HAP-1 (cell line): ENCODE measurements around the gene ELOB.

Experiments
- DNase-seq, 2 experiments: peaks; one replicate each; pipeline ENCODE4 v3.0.0-alpha.2; 2016 to 2020; ENCODE audit warnings: low spot score in 2 of 2
- H3K27me3 ChIP-seq: fragments of 250-450 bp; sonication (Bioruptor Pico); 2 replicates; pipeline ENCODE4 v1.5.1; 2020; ENCODE audit warnings: low read depth, mild to moderate bottlenecking, moderate library complexity
- H3K36me3 ChIP-seq: fragments of 250-450 bp; sonication (Bioruptor Pico); replicated peaks from 2 replicates; pipeline ENCODE4 v1.5.1; 2020; ENCODE audit warnings: mild to moderate bottlenecking
- H3K4me1 ChIP-seq: fragments of 250-450 bp; sonication (Bioruptor Pico); 2 replicates; pipeline ENCODE4 v1.5.1; 2020; ENCODE audit warnings: mild to moderate bottlenecking
- H3K4me3 ChIP-seq: fragments of 250-450 bp; sonication (Bioruptor Pico); 2 replicates; pipeline ENCODE4 v1.5.1; 2020; ENCODE audit warnings: mild to moderate bottlenecking, moderate library complexity
- H3K9me3 ChIP-seq: fragments of 250-450 bp; sonication (Bioruptor Pico); 2 replicates; pipeline ENCODE4 v1.5.1; 2020; ENCODE audit warnings: mild to moderate bottlenecking, moderate library complexity
- in situ Hi-C: fragments of 300-500 bp; cut with MboI; formaldehyde crosslinking; loops from 3 replicates; pipeline ENCODE4 v1.14.3; 2020; ENCODE audit warnings: low sequenced_read_pairs, inconsistent platforms, mixed read lengths

Gene ELOB

GRCh38 chr16:2799859-2800226, 22.8 kb upstream of the ELOB start:
- in situ Hi-C loops, result no loop called here
- peaks cover under 1% of the 10 kb centered on the region for H3K4me1 ChIP-seq
- no peak for DNase-seq
- peaks cover 6% of the 10 kb centered on the region; the same call in 1 of the 2 replicates for H3K9me3 ChIP-seq
- H3K4me3 ChIP-seq, result no peak overlapping the region
- H3K27me3 ChIP-seq, result no peaks in the 10 kb centered on the region
- no peaks in the 10 kb centered on the region for H3K36me3 ChIP-seq

GRCh38 chr16:2799205-2799858, 22.3 kb upstream of the ELOB start:
- DNase-seq, result no peak
- no peaks in the 10 kb centered on the region for H3K36me3 ChIP-seq
- H3K9me3 ChIP-seq, result peaks cover 6% of the 10 kb centered on the region; the same call in 1 of the 2 replicates
- H3K4me1 ChIP-seq, result peaks cover 6% of the 10 kb centered on the region
- H3K27me3 ChIP-seq, result no peaks in the 10 kb centered on the region
- in situ Hi-C loops, result no loop called here
- H3K4me3 ChIP-seq, result no peak overlapping the region

- Histone ChIP-seq H3K4me1 (peaks cover 9% of the 10 kb centered on the region), H3K4me3 (no peak overlapping the region), H3K36me3 (no peaks in the 10 kb centered on the region), H3K9me3 (peaks cover 6% of the 10 kb centered on the region; the same call in 1 of the 2 replicates), H3K27me3 (no peaks in the 10 kb centered on the region)
- DNase-seq, result no peak
- in situ Hi-C loops, result no loop called here
Observed at GRCh38 chr16:2798723-2799204, 21.7 kb upstream of the ELOB start.

- in situ Hi-C loops, result no loop called here
- no peaks in the 10 kb centered on the region for H3K36me3 ChIP-seq
- H3K9me3 ChIP-seq, result no peaks in the 10 kb centered on the region
- H3K4me3 ChIP-seq, result no peak overlapping the region
- DNase-seq, result no peak
- H3K27me3 ChIP-seq, result no peaks in the 10 kb centered on the region
- H3K4me1 ChIP-seq, result peaks cover 9% of the 10 kb centered on the region
Observed at GRCh38 chr16:2795395-2796143, 18.5 kb upstream of the ELOB start.

- peaks cover 7% of the 10 kb centered on the region; the same call in 1 of the 2 replicates for H3K27me3 ChIP-seq
- no peaks in the 10 kb centered on the region for H3K9me3 ChIP-seq
- H3K4me1 ChIP-seq, result peaks cover 9% of the 10 kb centered on the region
- in situ Hi-C loops, result no loop called here
- no peaks in the 10 kb centered on the region for H3K36me3 ChIP-seq
- no peak for DNase-seq
- H3K4me3 ChIP-seq, result no peak overlapping the region
Observed at GRCh38 chr16:2792940-2793339, 15.9 kb upstream of the ELOB start.

- Histone ChIP-seq H3K4me1 (peaks cover 9% of the 10 kb centered on the region), H3K27me3 (peaks cover 11% of the 10 kb centered on the region; the same call in 1 of the 2 replicates), H3K9me3 (no peaks in the 10 kb centered on the region), H3K36me3 (no peaks in the 10 kb centered on the region), H3K4me3 (no peak overlapping the region)
- in situ Hi-C loops, result no loop called here
- no peak for DNase-seq
Observed at GRCh38 chr16:2791174-2791573, 14.1 kb upstream of the ELOB start.

DNA sequence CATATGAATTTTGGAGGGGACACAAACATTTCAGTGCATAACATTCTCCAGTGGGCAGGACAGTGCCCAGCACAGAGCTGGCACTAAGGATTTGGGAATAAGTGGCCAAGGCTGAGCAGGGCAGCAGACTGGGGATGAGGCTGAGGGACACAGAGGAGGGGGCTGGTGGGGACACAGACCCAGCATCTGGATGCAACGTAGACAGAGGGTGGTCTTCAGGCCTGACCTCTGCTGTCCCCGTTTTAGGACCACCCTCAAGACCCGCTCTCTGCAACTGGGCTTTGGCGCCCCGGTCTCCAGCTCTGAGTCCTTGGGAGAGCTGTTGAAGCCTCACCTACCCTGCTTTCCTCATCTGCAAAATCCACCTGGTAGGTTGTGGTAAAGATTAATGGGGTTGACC, 13.6 kb upstream of the ELOB start:
- DNase-seq, result no peak
- Histone ChIP-seq H3K27me3 (peaks cover 11% of the 10 kb centered on the region; the same call in 1 of the 2 replicates), H3K9me3 (no peaks in the 10 kb centered on the region), H3K36me3 (no peaks in the 10 kb centered on the region), H3K4me1 (peaks cover 9% of the 10 kb centered on the region), H3K4me3 (no peak overlapping the region)
- in situ Hi-C loops, result no loop called here

DNA sequence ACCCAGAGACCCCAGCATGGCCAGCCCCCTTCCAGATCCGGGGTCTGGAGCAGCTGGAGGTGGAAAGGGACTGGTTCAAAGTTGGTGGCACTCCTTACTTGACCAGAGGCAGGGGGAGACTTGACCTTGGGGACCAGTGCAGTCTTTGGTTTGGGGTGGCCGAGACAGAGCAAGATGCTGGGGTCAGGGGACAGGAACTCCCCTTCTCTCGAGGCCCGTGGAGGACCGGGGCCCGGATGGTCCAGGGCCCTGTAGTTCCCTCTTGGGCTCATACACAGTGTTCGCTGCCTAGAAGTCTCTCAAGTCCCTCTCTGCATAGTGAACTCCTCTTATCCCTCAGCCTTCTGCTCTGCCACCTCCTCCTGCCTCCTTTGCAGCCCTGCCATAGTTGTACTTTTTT, 10.9 kb upstream of the ELOB start:
- Histone ChIP-seq H3K27me3 (peaks cover 11% of the 10 kb centered on the region; the same call in 1 of the 2 replicates), H3K4me1 (no peaks in the 10 kb centered on the region), H3K9me3 (no peaks in the 10 kb centered on the region), H3K36me3 (no peaks in the 10 kb centered on the region), H3K4me3 (no peak overlapping the region)
- in situ Hi-C loops, result no loop called here
- no peak for DNase-seq

- in situ Hi-C loops, result no loop called here
- H3K27me3 ChIP-seq, result peaks cover 11% of the 10 kb centered on the region; the same call in 1 of the 2 replicates
- DNase-seq, result no peak
- no peaks in the 10 kb centered on the region for H3K36me3 ChIP-seq
- H3K4me3 ChIP-seq, result no peak within 1 kb of the TSS
- no peaks in the 10 kb centered on the region for H3K4me1 ChIP-seq
- no peaks in the 10 kb centered on the region for H3K9me3 ChIP-seq
Observed at GRCh38 chr16:2787406-2787805, 10.3 kb upstream of the ELOB start, which contains the start of gene PRSS33. Gene PRSS33 (minus strand): TSS chr16:2787560. CDS start chr16:2786547, 1,013 bp downstream.

- H3K27me3 ChIP-seq, result peaks cover 11% of the 10 kb centered on the region; the same call in 1 of the 2 replicates
- H3K9me3 ChIP-seq, result no peaks in the 10 kb centered on the region
- H3K36me3 ChIP-seq, result no peaks in the 10 kb centered on the region
- H3K4me3 ChIP-seq, result no peak overlapping the region
- H3K4me1 ChIP-seq, result no peaks in the 10 kb centered on the region
- no peak for DNase-seq
- in situ Hi-C loops, result no loop called here
Observed at GRCh38 chr16:2786826-2787151, 9.7 kb upstream of the ELOB start.

DNA sequence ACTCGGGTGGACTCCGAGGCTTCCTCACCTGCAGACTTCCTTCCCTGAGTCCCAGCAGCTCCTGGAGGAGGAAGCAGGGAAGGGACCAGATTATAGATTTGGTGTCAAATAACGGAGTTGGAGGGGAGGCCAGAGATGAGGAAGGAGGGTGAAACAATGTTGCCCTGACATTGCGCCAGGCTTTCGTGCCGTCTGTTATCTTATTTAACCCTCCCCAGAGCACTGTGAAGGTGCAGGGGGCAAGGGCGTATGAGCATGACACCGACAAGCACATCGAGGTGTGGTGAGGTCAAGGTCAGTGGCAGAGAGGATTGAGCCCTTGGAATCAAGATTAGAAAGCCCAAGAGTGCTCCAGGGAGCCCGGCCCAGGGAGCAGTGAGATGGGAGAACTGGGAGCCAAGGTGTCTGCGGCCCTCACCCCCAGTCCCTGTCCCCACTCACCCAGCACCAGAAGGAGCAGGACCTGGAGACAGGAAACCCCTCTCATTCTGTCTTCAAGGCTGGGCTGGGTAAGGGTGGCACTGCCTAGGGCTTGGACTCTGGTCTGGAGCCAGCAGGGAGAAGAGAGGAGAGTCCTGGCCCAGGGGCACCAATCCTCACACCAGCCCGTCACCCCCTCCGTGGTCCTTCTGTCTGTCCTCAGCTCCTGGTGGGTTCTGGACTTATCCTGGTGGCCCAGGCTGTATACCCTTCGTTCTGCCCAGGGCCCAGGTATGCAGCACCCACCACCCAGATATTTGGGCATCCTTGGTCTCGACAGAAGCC, 9.2 kb upstream of the ELOB start:
- Histone ChIP-seq H3K27me3 (peaks cover 11% of the 10 kb centered on the region; the same call in 1 of the 2 replicates), H3K4me3 (no peak overlapping the region), H3K4me1 (no peaks in the 10 kb centered on the region), H3K9me3 (no peaks in the 10 kb centered on the region), H3K36me3 (no peaks in the 10 kb centered on the region)
- DNase-seq, result no peak
- in situ Hi-C loops, result no loop called here

DNA sequence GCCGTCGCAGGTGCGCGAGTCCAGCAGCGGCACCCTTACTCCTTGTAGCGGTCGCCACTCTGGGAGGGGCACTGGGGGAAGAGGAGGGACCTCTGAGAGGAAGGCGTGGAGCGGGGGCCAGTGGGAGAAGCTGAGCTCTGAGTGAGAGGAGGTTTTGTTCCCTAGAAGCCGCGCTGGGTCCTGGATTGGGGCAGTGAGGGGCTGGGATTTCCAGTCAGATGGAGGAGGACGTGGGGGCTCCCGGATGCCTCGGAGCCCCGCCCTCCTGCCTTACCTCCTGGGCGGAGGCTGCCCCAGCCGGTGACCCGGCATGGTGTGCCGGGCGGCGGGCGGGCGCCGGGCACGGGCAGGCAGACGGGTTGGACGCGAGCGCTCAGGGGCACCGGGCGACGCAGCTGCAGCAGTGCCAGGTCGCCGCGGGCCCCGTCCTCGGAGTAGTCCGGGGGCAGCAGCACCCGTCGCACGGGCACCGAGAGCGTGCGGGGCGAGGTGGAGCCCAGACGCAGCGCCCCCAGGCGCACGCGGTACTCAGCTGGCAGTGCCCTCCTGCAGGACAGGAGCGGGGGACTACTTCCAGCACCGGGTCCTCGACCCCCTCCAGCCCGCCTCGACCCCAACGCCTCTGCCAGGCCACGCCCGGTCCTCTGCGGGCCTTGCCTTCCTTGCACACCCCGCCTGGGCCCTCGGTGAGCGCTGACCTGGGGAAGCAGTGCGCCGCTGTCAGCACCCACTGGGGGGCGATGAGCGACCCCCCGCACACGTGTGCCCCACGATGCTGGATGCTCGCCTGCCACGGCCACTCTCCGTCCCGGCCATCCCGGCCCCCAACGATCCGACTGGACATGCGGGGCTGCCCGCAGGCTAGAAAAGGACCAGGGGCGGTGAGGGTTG, 8.3 kb upstream of the ELOB start:
- H3K4me1 ChIP-seq, result no peaks in the 10 kb centered on the region
- H3K9me3 ChIP-seq, result no peaks in the 10 kb centered on the region
- no peaks in the 10 kb centered on the region for H3K36me3 ChIP-seq
- DNase-seq, result no peak
- H3K27me3 ChIP-seq, result peaks cover 11% of the 10 kb centered on the region; the same call in 1 of the 2 replicates
- in situ Hi-C loops, result no loop called here
- H3K4me3 ChIP-seq, result no peak overlapping the region
